HepG2 (cell line): Measurements from ENCODE around the gene AIF1. TPM values are rescaled to one million over a fixed set of nuclear protein-coding genes. Genes with fewer than 3 reads are reported as not detected.

Source experiments
- AGO1 ChIP-seq: fragments of 200-400 bp; formaldehyde crosslinking; IDR thresholded peaks from 2 replicates; pipeline ENCODE4 v1.6.1; 2017; ENCODE audit warnings: mild to moderate bottlenecking, low read depth, low read length, moderate library complexity; ENCODE audit not compliant: poor library complexity, severe bottlenecking
- ARID5B ChIP-seq: IDR thresholded peaks from 2 replicates; pipeline ENCODE4 v1.4.0; 2020; ENCODE audit warnings: mild to moderate bottlenecking, missing genetic modification reagents
- FOXA3 ChIP-seq: IDR thresholded peaks from 2 replicates; pipeline ENCODE4 v1.6.1; 2016; ENCODE audit warnings: missing genetic modification reagents, missing compliant biosample characterization
- HDAC2 ChIP-seq: sonication (generic); formaldehyde crosslinking; IDR thresholded peaks from 2 replicates; pipeline ENCODE4 v1.4.0; 2020; ENCODE audit warnings: missing genetic modification reagents
- HDAC6 ChIP-seq: fragments of 200-600 bp; sonication (generic); IDR thresholded peaks from 2 replicates; pipeline ENCODE4 v1.7.0; 2017; ENCODE audit warnings: mild to moderate bottlenecking, antibody characterized with exemption, low read length, low read depth
- LCORL ChIP-seq, 2 experiments: fragments of 450-650 bp in 1 of 2; sonication (generic) in 1 of 2; formaldehyde crosslinking in 1 of 2; IDR thresholded peaks; 2 replicates each; pipeline versions ENCODE4 v1.5.0 to v1.6.1; 2017 to 2020; ENCODE audit warnings: antibody characterized with exemption in 1 of 2, missing genetic modification reagents in 1 of 2
- NR2F6 ChIP-seq, 2 experiments: IDR thresholded peaks; 2 replicates each; pipeline ENCODE4 v1.6.1; 2016; ENCODE audit warnings: antibody characterized with exemption in 1 of 2, mild to moderate bottlenecking in 1 of 2
- ONECUT2 ChIP-seq: sonication (generic); formaldehyde crosslinking; IDR thresholded peaks from 2 replicates; pipeline ENCODE4 v1.4.0; 2020; ENCODE audit warnings: missing genetic modification reagents
- POLR2AphosphoS2 ChIP-seq: IDR thresholded peaks from 2 replicates; pipeline ENCODE4 v1.6.1; 2011; ENCODE audit warnings: low read depth, low read length, improper control_type of control experiment
- PPARG ChIP-seq: conservative IDR thresholded peaks from 2 replicates; pipeline ENCODE4 v1.6.1; 2016; ENCODE audit warnings: missing biosample characterization, missing genetic modification reagents
- SALL1 ChIP-seq: sonication (generic); formaldehyde crosslinking; IDR thresholded peaks from 2 replicates; pipeline ENCODE4 v1.8.0; 2022; ENCODE audit warnings: mild to moderate bottlenecking, missing genetic modification reagents
- SPEN ChIP-seq: sonication (generic); formaldehyde crosslinking; IDR thresholded peaks from 2 replicates; pipeline ENCODE4 v1.5.1; 2020; ENCODE audit warnings: low read depth, mild to moderate bottlenecking, missing genetic modification reagents
- TBX3 ChIP-seq: fragments of 450-650 bp; IDR thresholded peaks from 2 replicates; pipeline ENCODE4 v1.6.1; 2017; ENCODE audit warnings: antibody characterized with exemption, mild to moderate bottlenecking, inconsistent platforms, borderline replicate concordance
- THYN1 ChIP-seq: sonication (generic); formaldehyde crosslinking; IDR thresholded peaks from 2 replicates; pipeline ENCODE4 v1.8.1; 2023; ENCODE audit warnings: low read depth, mild to moderate bottlenecking, moderate library complexity, missing genetic modification reagents, borderline replicate concordance
- ZNF282 ChIP-seq: fragments of 450-650 bp; IDR thresholded peaks from 2 replicates; pipeline ENCODE4 v1.6.1; 2018; ENCODE audit not compliant: partially characterized antibody
- ZNF598 ChIP-seq: sonication (generic); formaldehyde crosslinking; IDR thresholded peaks from 2 replicates; pipeline ENCODE4 v1.5.1; 2020; ENCODE audit warnings: mild to moderate bottlenecking, missing genetic modification reagents, borderline replicate concordance
- ZNF646 ChIP-seq: sonication (generic); formaldehyde crosslinking; IDR thresholded peaks from 2 replicates; pipeline ENCODE4 v1.9.0; 2021; ENCODE audit warnings: mild to moderate bottlenecking, missing genetic modification reagents
- ZSCAN25 ChIP-seq: sonication (generic); formaldehyde crosslinking; IDR thresholded peaks from 2 replicates; pipeline ENCODE4 v1.8.0; 2022; ENCODE audit warnings: mild to moderate bottlenecking, missing genetic modification reagents
- polyA plus RNA-seq, 8 experiments: library from polyadenylated mRNA; depleted of rRNA in 3 of 8; stranded (reverse) in 7 of 8; unstranded in 1 of 8; fragments of >200 nt; fragmentation: Illumina TruSeq in 4 of 8; extraction: Trizol in 4 of 8; gene quantifications; 2 replicates each; pipeline versions ENCODE4 v1.2.1 to v1.2.3, GENCODE V29; 2011 to 2016; ENCODE audit warnings: low read depth in 4 of 8, missing spikeins in 1 of 8, mixed read lengths in 1 of 8; ENCODE audit not compliant: insufficient read depth in 1 of 8
- total RNA-seq, 5 experiments: library from RNA; depleted of rRNA; stranded (reverse); fragments of >200 nt; fragmentation: Illumina TruSeq; extraction: Trizol; gene quantifications; 2 replicates each; pipeline ENCODE4 v1.2.3, GENCODE V29; 2016; ENCODE audit warnings: low read depth in 1 of 5
- TF ChIP-seq, protein P1 (sequence below): sonication (generic); formaldehyde crosslinking; IDR thresholded peaks from 2 replicates; pipeline ENCODE4 v1.5.0; 2020; ENCODE audit warnings: missing genetic modification reagents

The AIF1 gene
- total and polyA plus RNA-seq, 2 of the 13 experiments (the other 11 are each of a cell fraction or from before 2014, with no cell fraction given) = 1.5 TPM; not detected in 1

GRCh38 chr6:31614075-31614619 lies 887 bp upstream of the AIF1 start (continued):
- TF ChIP-seq ARID5B (CRISPR knock-in tag) (no peak), SPEN (no peak; the same call in 1 of the 2 replicates), PPARG (no peak), THYN1 (CRISPR knock-in tag) (no peak), ZNF646 (CRISPR knock-in tag) (no peak), SALL1 (CRISPR knock-in tag) (peak; percentile 12; the same call in 1 of the 2 replicates), LCORL (IDR thresholded peaks at IDR 0.05) (no peak), LCORL (CRISPR knock-in tag; IDR thresholded peaks at IDR 0.05) (0 out of 2 replicates have a peak, but pooled peaks have one; percentile 1), HDAC2 (CRISPR knock-in tag) (no peak; the same call in 1 of the 2 replicates), ZNF598 (0 out of 2 replicates have a peak, but pooled peaks have one; percentile 19), ZSCAN25 (CRISPR knock-in tag) (peak; percentile 52), FOXA3 (CRISPR knock-in tag) (0 out of 2 replicates have a peak, but pooled peaks have one; percentile 25), ONECUT2 (CRISPR knock-in tag) (no peak), POLR2AphosphoS2 (no peak), TBX3 (no peak), AGO1 (no peak), ZNF282 (no peak), HDAC6 (no peak), NR2F6 (IDR thresholded peaks at IDR 0.05) (peak; percentile 18; the same call in 1 of the 2 replicates), NR2F6 (CRISPR knock-in tag; IDR thresholded peaks at IDR 0.05) (no peak; the same call in 1 of the 2 replicates)
- TF ChIP-seq, protein P1, sequence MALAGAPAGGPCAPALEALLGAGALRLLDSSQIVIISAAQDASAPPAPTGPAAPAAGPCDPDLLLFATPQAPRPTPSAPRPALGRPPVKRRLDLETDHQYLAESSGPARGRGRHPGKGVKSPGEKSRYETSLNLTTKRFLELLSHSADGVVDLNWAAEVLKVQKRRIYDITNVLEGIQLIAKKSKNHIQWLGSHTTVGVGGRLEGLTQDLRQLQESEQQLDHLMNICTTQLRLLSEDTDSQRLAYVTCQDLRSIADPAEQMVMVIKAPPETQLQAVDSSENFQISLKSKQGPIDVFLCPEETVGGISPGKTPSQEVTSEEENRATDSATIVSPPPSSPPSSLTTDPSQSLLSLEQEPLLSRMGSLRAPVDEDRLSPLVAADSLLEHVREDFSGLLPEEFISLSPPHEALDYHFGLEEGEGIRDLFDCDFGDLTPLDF = no peak
